NCI-H82 treated with DMSO at 0.1 percent for 48 hours (cell line): Measurements from ENCODE around the gene TANC1.

ENCODE experiments used
- DNase-seq: peaks from one replicate; lab custom pipeline; 2025; ENCODE audit not compliant: unreplicated experiment; lab: John Stamatoyannopoulos, UW

TANC1 gene

DNA sequence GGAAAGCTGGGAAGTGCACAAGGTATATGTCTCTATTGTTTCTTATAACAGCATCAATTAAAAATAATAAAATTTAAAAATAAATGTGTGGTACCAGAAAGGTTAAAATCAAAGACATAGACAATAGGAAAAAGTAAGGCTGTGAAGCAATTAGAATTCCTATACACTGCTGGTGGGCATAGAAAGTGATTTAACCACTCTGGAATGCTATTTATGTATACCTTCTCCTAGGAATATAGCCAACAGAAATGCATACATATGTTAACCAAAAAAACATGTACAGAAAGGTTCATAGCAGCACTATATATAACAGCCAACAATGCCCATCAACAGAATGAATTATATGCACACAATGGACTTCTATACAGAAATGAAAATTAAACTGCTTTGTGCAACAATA lies 275.1 kb downstream of the TANC1 start:
- DNase-seq = no peak

- no peak for DNase-seq
These were observed 278.0 kb downstream of the TANC1 start for GRCh38 chr2:159246325-159246988.

- DNase-seq = no peak
These were observed 281.7 kb downstream of the TANC1 start for GRCh38 chr2:159249990-159250715.

DNA sequence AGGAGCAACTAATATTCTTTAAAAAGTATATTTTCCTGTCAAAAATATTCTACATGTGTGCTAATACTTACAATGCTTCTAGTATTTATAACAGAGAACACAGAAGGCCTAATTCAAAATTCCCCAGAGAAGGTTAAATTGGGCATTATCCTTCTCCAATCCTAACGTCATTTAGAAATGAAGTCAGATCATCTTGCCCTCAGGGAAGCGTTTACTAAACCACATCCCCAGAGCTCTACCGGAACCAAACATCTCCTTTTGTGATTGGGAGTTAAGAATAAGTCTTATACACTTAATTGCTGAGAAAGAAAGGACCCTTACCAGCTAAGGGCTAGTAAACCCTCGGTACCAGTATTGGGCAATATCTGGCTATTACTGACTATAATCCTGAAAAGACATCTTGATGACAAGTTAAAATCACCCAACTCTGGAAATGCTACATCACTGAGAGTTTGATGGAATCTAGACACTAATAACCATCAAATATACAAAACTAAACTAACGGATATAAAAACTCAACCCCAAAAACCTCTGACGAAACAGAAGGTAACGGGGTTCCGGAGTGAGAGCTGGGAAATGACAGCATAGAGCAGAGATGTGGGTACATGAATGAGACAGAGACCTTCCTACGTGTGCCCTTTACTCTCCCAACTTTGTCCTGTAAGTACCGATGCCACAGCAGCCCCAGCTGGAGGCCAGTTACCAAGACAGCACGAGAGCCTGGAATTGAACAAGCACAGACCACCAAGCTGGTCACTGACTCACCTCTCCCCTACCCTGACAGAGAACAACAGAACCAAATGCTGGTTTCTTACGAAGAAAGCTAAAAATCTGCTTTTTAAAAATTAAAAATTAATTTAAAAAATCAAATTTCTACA lies 283.1 kb downstream of the TANC1 start:
- no peak for DNase-seq

GRCh38 chr2:159252905-159253304 lies 284.5 kb downstream of the TANC1 start:
- no peak for DNase-seq

DNA sequence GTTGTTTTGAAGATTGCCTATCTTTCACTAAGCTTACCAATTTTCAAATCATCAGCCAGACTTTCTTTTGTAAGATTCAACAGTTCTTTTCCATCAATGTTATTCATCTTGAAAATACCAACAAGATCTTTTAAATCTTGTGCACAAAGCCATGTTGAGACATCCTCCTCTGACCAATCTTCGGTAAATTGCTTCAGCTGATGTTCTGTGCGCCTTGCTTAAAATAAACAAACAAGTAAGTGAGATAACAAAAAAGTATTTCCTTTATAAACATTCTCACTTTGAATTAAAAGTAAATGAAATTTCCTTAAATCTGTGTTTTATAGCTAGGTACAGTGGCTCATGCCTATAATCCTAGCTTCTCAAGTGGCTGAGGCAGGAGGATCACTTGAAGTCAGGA lies 287.7 kb downstream of the TANC1 start:
- no peak for DNase-seq

DNA sequence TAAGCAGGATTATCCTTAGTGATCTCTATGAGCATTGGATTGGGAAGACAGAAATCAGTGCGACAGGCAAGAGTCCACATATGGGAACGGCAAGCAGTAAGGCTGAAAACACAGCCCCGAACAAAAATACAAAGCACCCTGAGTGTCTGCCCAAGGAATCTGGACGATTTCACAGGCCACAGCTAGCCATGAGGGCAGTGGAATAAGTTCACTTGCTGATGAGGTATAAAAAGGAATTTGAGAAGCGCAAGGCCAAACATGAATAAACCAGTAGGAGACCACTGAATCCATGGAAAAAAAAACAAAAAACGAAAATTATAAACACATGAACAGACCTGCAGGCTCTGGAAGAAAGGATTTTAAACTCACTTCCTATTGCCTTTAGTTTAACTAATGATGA lies 293.8 kb downstream of the TANC1 start:
- DNase-seq = no peak

DNA sequence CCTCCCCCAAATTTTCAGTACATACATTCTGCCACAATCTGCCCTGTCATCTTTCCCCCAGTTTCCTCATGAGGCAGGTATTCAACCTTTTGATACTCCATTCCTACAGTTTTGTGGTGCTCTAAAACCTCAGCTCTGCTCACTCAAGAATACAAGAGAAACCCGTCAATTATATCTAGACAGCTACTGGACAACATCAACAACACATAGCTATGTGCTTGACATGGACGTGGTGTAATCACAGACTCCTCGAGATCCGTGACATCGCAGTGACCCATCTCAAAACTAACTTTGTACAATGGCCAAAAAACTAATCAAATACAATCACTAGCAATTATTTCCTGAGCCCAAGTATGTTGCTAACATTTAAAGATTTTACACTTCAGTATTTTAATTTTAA lies 294.5 kb downstream of the TANC1 start:
- no peak for DNase-seq

DNA sequence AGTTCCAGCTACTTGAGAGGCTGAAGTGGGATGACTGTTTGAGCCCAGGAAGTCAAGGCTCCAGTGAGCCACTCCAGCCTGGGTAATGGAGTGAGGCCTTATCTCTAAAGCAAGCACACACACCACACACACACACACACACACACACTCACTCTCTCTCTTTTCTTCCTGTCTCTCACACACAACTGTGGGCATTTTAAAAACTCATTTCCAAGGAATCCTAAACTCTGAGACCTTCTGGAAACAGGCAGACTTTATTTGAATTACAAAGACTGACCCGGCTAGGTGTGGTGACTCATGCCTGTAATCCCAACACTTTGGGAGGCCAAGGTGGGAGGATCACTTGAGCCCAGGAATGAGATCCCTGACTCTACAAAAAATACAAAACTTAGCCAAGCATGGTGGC lies 296.7 kb downstream of the TANC1 start:
- DNase-seq = no peak

GRCh38 chr2:159266554-159266953 lies 298.1 kb downstream of the TANC1 start:
- no peak for DNase-seq

DNA sequence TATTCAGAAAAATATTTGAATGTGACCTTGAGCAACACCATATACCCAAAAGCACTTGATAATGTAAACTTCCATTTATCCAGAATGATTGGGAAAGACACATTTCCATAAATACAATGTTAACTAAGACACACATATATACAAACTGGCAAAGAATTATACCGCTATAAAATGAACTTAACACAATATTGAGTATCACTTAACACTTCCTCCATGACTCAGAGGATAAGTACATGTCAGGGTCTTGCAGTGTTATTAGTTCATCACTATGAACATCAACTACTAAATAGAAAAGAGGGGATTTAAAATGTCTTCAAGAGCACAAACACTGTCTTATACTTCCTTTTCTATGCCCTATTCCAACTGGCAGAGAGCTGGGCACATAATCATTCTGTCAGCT lies 299.5 kb downstream of the TANC1 start:
- DNase-seq = no peak

- DNase-seq = no peak
These were observed 302.4 kb downstream of the TANC1 start for GRCh38 chr2:159270744-159271379.

DNA sequence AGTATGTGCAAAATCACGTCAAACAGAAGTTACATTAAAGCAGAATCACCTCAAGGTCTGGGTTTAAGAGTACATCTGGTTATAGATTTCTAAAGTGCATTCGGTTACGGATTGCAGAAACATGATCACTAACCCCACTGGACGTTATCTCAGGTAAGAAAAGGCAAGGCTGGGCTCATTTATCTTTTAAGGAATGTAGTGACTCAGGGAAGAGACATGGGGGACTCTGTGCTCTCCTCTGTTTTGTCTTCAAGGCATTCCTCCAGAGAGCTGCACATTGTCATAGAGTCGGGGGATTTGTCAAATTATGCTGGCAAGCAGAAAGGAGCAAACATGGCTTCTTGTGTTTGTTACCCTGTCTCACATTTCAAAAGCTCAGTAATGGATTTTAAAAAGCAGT lies 303.7 kb downstream of the TANC1 start:
- no peak for DNase-seq

DNA sequence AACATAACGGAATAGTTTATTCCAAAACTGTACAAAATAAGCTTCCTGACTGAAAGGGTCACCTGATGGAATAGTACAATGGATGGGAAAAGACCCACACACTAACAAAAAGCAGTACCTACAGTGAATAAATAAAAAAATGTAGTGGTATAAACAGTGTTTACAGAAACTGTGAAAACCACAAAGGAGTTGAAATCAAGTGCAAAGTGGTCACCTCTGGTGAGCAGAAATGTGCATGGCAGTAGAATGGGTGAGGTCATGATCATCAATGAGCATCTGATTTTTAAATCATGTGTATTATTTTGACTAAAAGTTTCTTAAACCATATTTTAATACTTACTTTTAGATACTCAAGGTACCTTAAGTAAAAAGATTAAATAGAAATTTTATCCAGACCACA lies 306.7 kb downstream of the TANC1 start:
- DNase-seq = no peak

DNA sequence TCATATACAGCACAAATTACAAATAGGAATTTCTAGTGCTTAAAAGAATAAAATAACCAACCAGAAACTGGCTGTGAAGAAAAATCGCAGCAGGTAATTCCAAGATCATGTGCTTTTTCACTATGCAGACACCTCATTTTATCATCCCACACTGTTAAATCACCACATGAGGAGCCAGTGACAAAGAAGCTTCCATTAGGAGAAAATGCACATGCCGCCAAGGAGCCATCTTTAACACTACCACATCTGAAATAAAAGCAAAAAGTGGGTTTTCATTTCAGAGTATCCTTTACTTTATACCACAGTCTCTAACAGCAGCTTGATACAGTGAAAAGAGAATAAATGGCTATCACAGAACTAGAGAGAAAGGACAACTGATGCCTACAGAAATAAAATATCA lies 311.3 kb downstream of the TANC1 start:
- no peak for DNase-seq

DNA sequence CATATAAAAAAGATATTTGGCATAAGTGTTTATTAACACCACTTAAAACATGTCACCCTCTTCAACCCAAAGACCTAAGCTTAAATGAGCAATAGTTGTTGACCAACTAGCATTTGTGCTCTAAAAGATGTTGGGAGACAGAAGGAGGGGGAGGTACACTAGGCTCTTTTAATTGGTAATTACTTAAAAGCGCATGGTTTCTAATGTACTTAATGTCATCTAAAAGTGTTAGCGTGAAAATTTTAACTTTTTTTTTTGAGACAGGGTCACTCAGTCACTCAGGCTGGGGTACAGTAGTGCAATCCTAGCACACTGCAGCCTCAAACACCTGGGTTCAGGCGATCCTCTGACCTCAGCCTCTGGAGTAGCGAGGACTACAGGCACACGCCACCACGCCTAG lies 312.6 kb downstream of the TANC1 start:
- DNase-seq = no peak
